ENCODE measurements around the gene IRF5.

IRF5 gene

GRCh38 chr7:128921866-128922440 lies 15.8 kb upstream of the IRF5 start:
- no peak overlapping the region for H3K4me3 ChIP-seq (ENCODE audit: insufficient read depth, low read length, poor library complexity, severe bottlenecking)
- H3K9ac ChIP-seq (ENCODE audit: low read length): no peak overlapping the region
- TF ChIP-seq CTCF (IDR thresholded peaks at IDR 0.05; ENCODE audit: insufficient read depth, low read length, poor library complexity, severe bottlenecking) (no peak), EZH2phosphoT487 (conservative IDR thresholded peaks at IDR 0.05; ENCODE audit: low read length) (no peak)
- no peaks in the 10 kb centered on the region for H3K79me2 ChIP-seq (ENCODE audit: insufficient read depth, low read length)
- H3K9me3 ChIP-seq (ENCODE audit: insufficient read depth, low read length): no peaks in the 10 kb centered on the region
- H3K36me3 ChIP-seq (ENCODE audit: low read length): no peaks in the 10 kb centered on the region
- no peaks in the 10 kb centered on the region for H3K27me3 ChIP-seq (ENCODE audit: low read length)
- H3K4me2 ChIP-seq (ENCODE audit: low read depth, low read length, poor library complexity, severe bottlenecking): no peak overlapping the region
- H4K20me1 ChIP-seq (ENCODE audit: low read depth, low read length): no peaks in the 10 kb centered on the region
- no peaks in the 10 kb centered on the region for H3K9me2 ChIP-seq (replicated peaks; ENCODE audit: insufficient read depth, low read length)
- no peak overlapping the region for H2AFZ ChIP-seq (ENCODE audit: low read depth, low read length, severe bottlenecking)
- H3F3A ChIP-seq (ENCODE audit: insufficient read depth): no peaks in the 10 kb centered on the region
- no peak overlapping the region for H3K27ac ChIP-seq (ENCODE audit: low read depth, low read length)

GRCh38 chr7:128922496-128923410 lies 15.0 kb upstream of the IRF5 start:
- Histone ChIP-seq H3K4me3 (ENCODE audit: insufficient read depth, low read length, poor library complexity, severe bottlenecking) (no peak overlapping the region), H3K9ac (ENCODE audit: low read length) (no peak overlapping the region), H3K9me3 (ENCODE audit: insufficient read depth, low read length) (no peaks in the 10 kb centered on the region), H3K79me2 (ENCODE audit: insufficient read depth, low read length) (no peaks in the 10 kb centered on the region), H2AFZ (ENCODE audit: low read depth, low read length, severe bottlenecking) (no peak overlapping the region), H3F3A (ENCODE audit: insufficient read depth) (no peaks in the 10 kb centered on the region), H3K9me2 (replicated peaks; ENCODE audit: insufficient read depth, low read length) (no peaks in the 10 kb centered on the region), H3K27me3 (ENCODE audit: low read length) (no peaks in the 10 kb centered on the region), H3K36me3 (ENCODE audit: low read length) (no peaks in the 10 kb centered on the region), H4K20me1 (ENCODE audit: low read depth, low read length) (no peaks in the 10 kb centered on the region), H3K4me2 (ENCODE audit: low read depth, low read length, poor library complexity, severe bottlenecking) (no peak overlapping the region), H3K27ac (ENCODE audit: low read depth, low read length) (no peak overlapping the region)
- TF ChIP-seq EZH2phosphoT487 (conservative IDR thresholded peaks at IDR 0.05; ENCODE audit: low read length): no peak
- no peak for TF ChIP-seq CTCF (IDR thresholded peaks at IDR 0.05; ENCODE audit: insufficient read depth, low read length, poor library complexity, severe bottlenecking)

GRCh38 chr7:128923411-128923800 lies 14.3 kb upstream of the IRF5 start:
- TF ChIP-seq CTCF (IDR thresholded peaks at IDR 0.05; ENCODE audit: insufficient read depth, low read length, poor library complexity, severe bottlenecking) (no peak), EZH2phosphoT487 (conservative IDR thresholded peaks at IDR 0.05; ENCODE audit: low read length) (no peak)
- Histone ChIP-seq H3K9me3 (ENCODE audit: insufficient read depth, low read length) (no peaks in the 10 kb centered on the region), H3K36me3 (ENCODE audit: low read length) (no peaks in the 10 kb centered on the region), H4K20me1 (ENCODE audit: low read depth, low read length) (no peaks in the 10 kb centered on the region), H3F3A (ENCODE audit: insufficient read depth) (no peaks in the 10 kb centered on the region), H3K27me3 (ENCODE audit: low read length) (no peaks in the 10 kb centered on the region), H2AFZ (ENCODE audit: low read depth, low read length, severe bottlenecking) (no peak overlapping the region), H3K9ac (ENCODE audit: low read length) (no peak overlapping the region), H3K27ac (ENCODE audit: low read depth, low read length) (no peak overlapping the region), H3K79me2 (ENCODE audit: insufficient read depth, low read length) (no peaks in the 10 kb centered on the region), H3K4me3 (ENCODE audit: insufficient read depth, low read length, poor library complexity, severe bottlenecking) (no peak overlapping the region), H3K9me2 (replicated peaks; ENCODE audit: insufficient read depth, low read length) (no peaks in the 10 kb centered on the region), H3K4me2 (ENCODE audit: low read depth, low read length, poor library complexity, severe bottlenecking) (no peak overlapping the region)
